ENCODE results near the gene NR2F1.
A peak's percentile ranks its signal among the peaks of the same experiment; 100 is the strongest.

NR2F1 gene

GRCh38 chr5:93604644-93605515, 21.9 kb downstream of the NR2F1 start:
- no peak for DNase-seq

GRCh38 chr5:93606382-93606752, 23.3 kb downstream of the NR2F1 start:
- no peak for DNase-seq

- DNase-seq, result peak; percentile 80
Measured at GRCh38 chr5:93607367-93608258, 24.6 kb downstream of the NR2F1 start.

- DNase-seq, result no peak
Measured at GRCh38 chr5:93608855-93609254, 25.8 kb downstream of the NR2F1 start.

DNA sequence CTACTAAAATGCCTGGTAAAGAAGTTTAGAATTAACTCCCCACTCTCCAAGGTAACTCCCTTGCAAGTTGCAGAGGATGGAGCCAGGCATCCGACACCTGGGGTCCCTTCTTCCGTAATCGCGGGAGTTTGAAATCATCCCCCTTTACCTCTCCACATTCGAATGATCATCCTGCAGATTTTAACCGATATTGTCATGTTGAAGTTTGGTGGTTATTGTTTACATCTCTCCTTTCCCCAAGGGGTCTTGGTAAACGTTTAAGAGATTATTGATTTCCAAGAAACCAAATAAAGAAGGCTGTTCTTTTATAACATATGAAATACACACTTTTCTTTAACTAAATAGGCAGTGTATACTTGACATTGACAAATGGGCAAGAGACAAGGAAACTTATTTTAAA, 26.7 kb downstream of the NR2F1 start:
- DNase-seq, result no peak

GRCh38 chr5:93610581-93611272, 27.7 kb downstream of the NR2F1 start:
- DNase-seq, result no peak

DNA sequence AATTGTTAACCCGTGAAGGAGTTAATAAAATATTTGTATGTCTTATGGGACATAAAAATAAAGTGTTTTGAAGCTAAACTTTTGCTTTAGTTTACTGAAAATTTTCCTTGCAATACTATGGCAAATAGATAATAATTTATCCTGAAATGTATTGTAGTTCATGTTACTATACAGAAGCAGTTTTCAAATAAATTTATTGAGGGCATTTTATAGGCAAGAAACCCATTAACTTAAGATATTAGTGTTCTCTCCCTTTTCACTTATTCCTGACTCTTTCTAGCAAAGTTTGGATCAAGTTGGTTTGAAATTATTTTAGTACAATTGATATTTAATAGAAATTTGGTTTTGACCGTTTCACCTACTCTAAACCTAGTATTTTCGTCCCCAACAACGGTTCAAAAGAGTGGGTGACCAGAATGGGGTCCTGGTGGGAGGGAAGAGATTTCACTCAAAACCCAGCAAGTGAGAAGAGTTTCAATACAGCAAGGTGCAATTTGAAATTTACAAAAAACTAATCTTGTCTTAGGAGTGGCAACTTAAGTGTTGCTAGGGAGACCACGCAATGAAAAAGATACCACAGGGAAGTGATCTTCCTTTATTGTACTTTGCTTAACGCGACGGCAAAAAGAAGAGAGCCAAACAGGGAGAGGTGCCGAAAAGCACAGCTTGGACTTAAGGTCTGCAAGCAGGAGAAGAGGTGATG, 28.4 kb downstream of the NR2F1 start:
- no peak for DNase-seq

DNA sequence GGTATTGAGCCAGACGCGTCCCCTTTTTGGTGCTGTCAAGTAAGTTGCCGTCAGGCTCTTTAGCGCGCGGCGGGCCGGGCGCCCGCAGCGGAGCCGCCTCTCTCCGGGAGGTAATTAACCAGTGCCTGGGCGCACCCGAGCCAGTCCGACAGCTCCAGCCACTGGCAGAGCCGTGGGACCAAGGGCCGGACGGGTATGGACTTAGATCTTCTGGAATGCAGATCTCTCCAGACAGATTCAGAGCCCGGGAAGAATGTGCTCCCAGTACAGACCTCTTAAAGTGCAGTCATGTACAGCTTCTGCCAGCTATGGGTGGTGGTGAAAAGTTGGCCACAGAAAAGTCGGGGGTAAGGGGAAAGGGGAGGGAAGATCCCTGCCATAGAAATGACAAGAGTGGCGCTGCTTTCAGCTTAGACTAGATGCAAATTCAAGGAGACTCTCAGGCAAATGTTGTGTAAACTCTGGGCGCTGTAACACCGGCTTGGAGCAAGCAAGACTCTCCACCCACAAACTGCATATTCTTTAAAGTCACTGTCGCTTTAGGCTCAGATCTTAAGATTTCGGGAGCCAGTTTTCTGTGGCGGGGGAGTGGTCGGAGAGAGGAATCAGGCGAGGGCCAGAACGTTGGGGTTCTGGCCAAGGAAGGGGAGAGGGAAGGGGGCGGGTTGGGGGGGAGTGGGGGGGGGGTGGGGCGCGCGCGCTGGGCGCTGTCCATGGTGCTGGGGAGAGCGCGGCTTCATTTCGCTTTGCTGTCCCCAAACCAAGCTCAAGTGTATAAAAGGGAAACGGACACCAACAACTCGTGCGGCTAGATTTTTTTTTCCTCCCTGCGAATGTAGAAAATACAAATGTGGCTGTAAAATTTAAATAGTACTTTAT, 29.2 kb downstream of the NR2F1 start:
- DNase-seq, result peak; percentile 47

DNA sequence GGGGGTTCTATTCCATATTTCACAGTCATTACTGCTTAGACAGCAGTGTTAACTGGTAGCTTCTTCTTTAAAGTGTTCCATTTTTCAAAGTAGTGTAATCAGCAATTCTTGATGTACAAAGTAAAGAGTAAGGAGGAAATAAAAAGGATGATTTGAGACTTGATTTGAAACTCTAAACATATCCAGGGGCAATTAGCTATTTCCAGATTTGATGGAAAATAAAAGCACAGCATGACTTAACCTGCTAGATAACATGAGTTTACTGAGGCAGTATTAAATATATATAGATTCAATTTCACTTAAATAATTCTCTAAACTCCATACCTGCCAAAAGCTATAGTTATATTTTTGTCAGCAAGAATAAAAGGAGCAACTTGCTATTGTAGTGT, 29.8 kb downstream of the NR2F1 start:
- DNase-seq, result no peak

DNA sequence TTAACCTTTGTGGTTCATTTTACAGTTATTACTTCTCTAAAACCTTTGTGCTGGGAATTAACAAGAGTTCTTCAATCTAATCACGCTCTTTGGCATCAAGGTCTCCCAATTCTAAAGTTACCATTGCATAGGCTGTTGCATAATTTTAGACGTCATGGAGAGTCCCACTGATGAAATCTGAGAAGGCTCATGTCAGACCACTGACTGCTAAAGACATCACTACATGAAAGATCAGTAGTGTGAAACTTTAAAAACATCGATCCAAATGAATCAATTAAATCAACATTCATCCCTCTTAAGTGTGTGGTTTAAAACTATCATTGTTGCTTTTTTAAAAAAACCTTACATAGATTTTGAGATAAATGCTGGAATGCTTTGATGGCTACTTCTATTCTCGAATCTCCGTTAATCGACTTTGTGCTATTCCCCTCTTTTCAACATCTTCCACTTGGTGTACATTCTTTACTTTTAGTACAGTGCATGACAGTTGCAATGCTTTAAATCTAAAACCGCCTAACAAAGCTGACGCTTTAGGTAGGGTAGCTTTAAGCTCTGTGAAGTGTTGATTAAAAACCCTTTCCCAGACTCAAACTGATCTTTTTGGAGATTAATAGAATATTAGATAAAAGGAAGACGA, 33.6 kb downstream of the NR2F1 start:
- no peak for DNase-seq

- peak; percentile 76 for DNase-seq
Measured at GRCh38 chr5:93620487-93621326, 37.7 kb downstream of the NR2F1 start.

DNA sequence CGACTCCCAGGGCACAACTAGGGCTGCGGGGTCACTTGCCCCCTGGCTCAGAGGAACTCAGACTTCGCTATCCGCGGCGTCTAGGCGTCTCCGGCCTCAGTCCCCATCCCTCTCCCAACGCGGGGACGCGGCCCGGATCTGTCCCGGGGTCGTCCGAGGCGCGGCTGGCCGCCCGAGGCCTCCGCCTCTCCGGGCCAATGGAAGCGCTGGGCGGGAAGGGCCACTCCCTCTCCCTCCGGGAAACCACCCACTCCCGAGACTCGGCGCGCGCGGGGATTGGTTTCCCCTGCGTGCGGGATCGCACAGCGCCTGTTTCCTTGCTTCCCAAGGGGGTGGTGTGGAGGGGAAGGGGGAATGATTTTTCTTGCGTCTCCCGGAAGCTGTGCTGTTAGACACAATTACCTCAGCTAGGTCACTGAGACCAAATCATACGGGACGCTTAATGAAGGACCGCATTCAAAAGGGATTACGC, 38.3 kb downstream of the NR2F1 start:
- DNase-seq, result peak; percentile 81

DNA sequence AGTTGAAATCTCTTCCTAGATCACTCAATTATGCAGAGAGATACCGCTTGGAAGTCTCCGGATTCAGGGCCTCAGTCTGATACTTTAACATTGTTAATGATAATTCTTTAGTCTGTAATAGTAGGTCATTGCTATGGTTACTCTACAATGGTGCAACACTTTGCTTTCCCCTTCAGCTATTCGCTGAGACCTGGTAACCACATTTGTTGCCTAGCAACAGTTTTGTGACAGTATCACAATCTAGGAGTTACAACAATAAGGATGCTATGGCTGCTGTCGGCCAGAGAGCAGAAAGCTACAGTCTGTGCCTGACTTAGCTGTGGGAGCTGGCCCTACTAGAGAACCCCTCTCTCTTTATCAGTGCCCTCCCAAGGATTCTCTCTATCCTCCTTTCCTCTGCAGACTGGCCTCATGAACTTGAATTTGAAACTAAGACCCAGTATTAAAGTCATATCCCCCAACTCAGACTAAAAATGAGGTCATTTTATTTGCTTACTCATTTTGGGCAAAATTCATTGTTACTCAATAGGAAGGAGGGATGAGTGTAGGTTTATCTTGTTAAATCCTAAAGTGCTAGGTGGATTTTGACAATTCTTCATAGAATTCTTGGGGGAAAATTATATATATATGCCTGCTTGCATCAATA, 39.3 kb downstream of the NR2F1 start:
- peak; percentile 32 for DNase-seq

- DNase-seq, result no peak
Measured at GRCh38 chr5:93623153-93623552, 40.1 kb downstream of the NR2F1 start.

DNA sequence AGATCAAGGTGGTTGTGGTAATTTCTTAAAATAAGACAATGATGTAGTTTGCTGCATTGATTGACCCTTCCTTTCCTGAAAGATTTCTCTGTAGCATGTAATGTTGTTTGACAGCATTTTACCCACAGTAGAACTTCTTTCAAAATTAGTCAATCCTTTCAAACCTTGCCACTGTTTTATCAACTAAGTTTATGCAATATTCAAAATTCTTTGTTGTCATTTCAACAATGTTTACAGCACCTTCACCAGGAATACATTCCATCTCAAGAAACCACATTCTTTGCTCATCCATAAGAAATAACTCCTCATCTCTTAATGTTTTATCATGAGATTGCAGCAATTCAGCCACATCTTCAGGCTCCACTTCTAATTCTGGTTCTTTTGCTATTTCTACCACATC, 43.8 kb downstream of the NR2F1 start:
- DNase-seq, result no peak

- no peak for DNase-seq
Measured at GRCh38 chr5:93632327-93632726, 49.3 kb downstream of the NR2F1 start.

DNA sequence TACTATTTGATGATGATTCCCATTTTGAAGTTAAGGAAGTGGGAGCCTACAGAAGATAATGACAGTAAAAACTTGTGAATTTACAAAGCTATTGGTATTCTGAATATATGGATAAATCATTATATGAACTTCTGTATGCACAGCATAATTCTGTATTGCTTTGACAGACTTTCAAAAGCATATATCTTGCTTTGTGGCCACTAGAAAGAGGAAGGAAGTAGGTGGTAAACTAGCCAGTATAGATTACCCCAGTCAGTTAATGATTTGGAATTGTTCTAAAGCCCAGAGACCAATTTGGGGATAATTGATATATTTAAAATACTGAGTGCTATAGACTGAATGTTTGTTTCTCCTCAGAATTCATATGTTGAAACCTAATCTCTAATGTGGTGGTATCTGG, 53.0 kb downstream of the NR2F1 start:
- DNase-seq, result no peak

GRCh38 chr5:93636837-93637236, 53.8 kb downstream of the NR2F1 start:
- DNase-seq, result no peak

DNA sequence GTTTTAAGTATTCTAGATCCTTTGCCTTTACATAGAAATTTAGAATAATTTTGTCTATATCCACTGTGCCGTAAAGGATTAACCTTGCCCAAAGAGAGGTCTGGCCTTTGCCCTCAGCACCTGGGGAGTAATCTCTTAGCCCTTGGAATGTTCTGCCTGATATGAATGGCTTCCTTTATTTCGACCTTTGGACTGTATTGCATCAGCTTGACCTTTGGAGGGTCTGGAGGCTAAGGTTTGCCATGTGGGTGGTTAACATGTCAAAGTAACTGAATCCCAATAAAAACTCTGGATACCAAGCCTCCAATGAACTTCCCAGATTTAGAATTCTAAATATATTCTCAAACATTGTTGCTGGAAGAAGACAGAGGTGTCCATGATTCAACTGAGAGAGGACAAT, 54.7 kb downstream of the NR2F1 start:
- DNase-seq, result no peak

DNA sequence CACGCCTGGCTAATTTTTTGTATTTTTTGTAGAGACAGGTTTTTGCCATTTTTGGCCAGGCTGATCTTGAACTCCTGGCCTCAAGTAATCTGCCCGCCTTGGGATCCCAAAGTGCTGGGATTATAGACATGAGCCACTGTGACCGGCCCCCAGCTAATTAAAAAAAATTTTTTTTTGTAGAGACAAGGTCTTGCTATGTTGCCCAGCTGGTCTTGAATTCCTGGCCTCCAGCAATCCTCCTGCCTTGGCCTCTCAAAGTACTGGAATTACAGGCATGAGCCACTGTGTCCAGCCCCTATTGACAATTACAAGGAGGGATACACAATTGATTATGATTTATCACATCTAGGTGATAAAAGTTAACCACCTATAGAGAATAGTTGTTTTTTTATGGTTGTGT, 59.5 kb downstream of the NR2F1 start:
- no peak for DNase-seq

All from EL (cell line).